Pancreas (tissue), 10 donors: ENCODE results near the gene HAUS7. TPM values are rescaled to one million over a fixed set of nuclear protein-coding genes. Genes with fewer than 3 reads are reported as not detected.

ENCODE experiments used
- ATAC-seq, 4 donors: fragments of 200-7000 bp; cut with Tn5 transposase; one replicate each; pipeline versions ENCODE4 v1.8.0 to v1.9.1; 2020; ENCODE audit warnings: mild to moderate bottlenecking in 4 of 4, moderate library complexity in 4 of 4
- DNase-seq, 6 donors: peaks; one replicate each; pipeline ENCODE4 v3.0.0-alpha.2; 2020
- FAIRE-seq: peaks from 2 replicates; lab custom pipeline; 2012; peaks lifted over from hg19 to GRCh38; lab: Jason Lieb, UNC
- H3K27ac ChIP-seq, 4 donors: fragments of 200-600 bp; sonication (generic); 1 replicate in 3 of 4; 2 replicates in 1 of 4; pipeline versions ENCODE4 v1.5.0 to v1.8.0; 2020
- H3K27me3 ChIP-seq, 4 donors: fragments of 200-600 bp; one replicate each; pipeline ENCODE4 v1.8.0; 2021
- H3K36me3 ChIP-seq, 3 donors: fragments of 200-600 bp; sonication (generic) in 1 of 3; one replicate each; pipeline versions ENCODE4 v1.5.0 to v1.8.0; 2020 to 2021
- H3K4me1 ChIP-seq, 3 donors: fragments of 200-600 bp; one replicate each; pipeline ENCODE4 v1.8.0; 2021
- H3K4me3 ChIP-seq, 4 donors: fragments of 200-600 bp; sonication (generic) in 2 of 4; one replicate each; pipeline versions ENCODE4 v1.5.0 to v1.8.0; 2020 to 2021
- H3K9me3 ChIP-seq, 4 donors: fragments of 200-600 bp; one replicate each; pipeline ENCODE4 v1.8.0; 2021
- WGBS, 2 donors: extraction: QIAGEN DNeasy Blood & Tissue Kit; methylation state at CpG; one replicate each; pipeline ENCODE4 v1.1.7; 2013; 5-methylcytosine and 5-hydroxymethylcytosine counted together
- intact Hi-C, 3 donors: fragments of 100-400 bp; cut with DNase I; formaldehyde crosslinking; loops; one replicate each; pipeline versions ENCODE4 v1.11.1 to v1.14.2; 2022
- polyA plus RNA-seq, 2 donors: library from polyadenylated mRNA; stranded (reverse); fragments of 200-250 nt; gene quantifications; one replicate each; pipeline ENCODE4 v1.2.3, GENCODE V29; 2013
- total RNA-seq, 6 donors: library from RNA; stranded (reverse); fragmentation: NEBNext Ultra II Directional in 4 of 6; extraction: Animal tissue kit (Norgen Biotek cat#: 25700) in 4 of 6; gene quantifications; one replicate each; pipeline versions ENCODE4 v1.2.1 to v1.2.4, GENCODE V29; 2021 to 2023
- TF ChIP-seq, protein P1 (sequence below), 4 donors: fragments of 200-600 bp; sonication (generic) in 3 of 4; IDR thresholded peaks; one replicate each; pipeline versions ENCODE4 v1.5.0 to v1.8.0; 2021; ENCODE audit warnings: antibody characterized with exemption in 4 of 4
- donor health status: healthy with polysubstance abuse.
- donor health status: DM: no; HTN: no; CAD: no; lungs with moderate emphysema.
- donor health status: DM: no; HTN: no; CAD: no.
- donor health status: control.
- donor health status: control.
- donor health status: Bipolar disorder and iron deficiency.
- donor health status: DM: yes; HTN: yes; CAD: no.
- donor health status: DM: no; HTN: no; CAD: no.
- donor health status: DM: no; HTN: no; CAD: no.
- donor health status: DM: yes; HTN: yes; CAD: no.

HAUS7 gene
- total and polyA plus RNA-seq, 8 donors, result 4.9 to 44.1 (median 9.5) TPM

DNA sequence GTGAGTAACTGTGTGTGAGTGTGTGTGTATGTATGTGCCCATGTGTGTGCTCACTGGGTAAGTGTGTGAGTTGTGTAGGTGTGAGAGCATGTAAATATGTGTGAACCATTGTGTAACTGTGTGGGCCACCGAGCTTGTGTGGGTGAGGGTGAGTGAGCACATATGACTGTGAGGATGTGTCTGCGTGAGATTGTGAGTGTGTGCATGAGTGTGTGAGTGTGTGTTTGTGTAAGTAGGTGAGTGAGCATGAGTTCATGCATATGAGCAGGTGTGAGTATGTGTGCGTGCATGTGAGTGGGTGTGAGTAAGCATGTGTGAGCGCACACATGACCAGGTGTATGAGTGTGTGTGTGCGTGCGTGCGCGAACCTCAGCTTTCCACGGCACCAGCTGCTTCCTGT is 45.7 kb upstream of the HAUS7 start:
- intact Hi-C loops, result no loop called here

DNA sequence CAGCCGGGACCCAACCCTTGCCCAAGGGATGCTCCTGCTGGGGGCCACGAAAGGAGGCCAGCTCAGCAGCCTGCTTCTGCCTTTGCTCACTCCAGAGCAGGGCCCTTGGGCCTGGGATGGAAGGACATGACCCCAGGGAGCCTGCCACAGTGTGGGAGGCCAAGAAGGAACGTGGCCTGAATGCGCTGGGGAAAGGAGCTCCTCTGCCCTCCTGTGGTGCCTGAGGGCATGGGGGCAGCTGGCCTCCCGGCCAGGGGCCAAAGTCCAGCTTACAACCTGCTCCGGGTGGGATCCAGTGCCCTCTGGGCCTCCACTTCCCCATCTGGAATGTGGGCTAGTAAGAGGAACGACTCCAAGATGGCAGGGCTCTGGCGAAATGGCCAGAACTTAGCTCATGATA is 45.1 kb upstream of the HAUS7 start:
- FAIRE-seq, result no peak
- intact Hi-C loops, result no loop called here
- Histone ChIP-seq H3K9me3 (no peaks in the 10 kb centered on the region), H3K27me3 (peaks cover 0 to 13% (median 3%) of the 10 kb centered on the region in 4 donors), H3K4me1 (no peaks in the 10 kb centered on the region), H3K4me3 (no peak overlapping the region), H3K36me3 (no peaks in the 10 kb centered on the region), H3K27ac (no peak overlapping the region)
- WGBS, 2 donors, result 68 to 73% methylated on average over 8 of the region's 8 CpGs
- DNase-seq, result no peak
- TF ChIP-seq, protein P1, sequence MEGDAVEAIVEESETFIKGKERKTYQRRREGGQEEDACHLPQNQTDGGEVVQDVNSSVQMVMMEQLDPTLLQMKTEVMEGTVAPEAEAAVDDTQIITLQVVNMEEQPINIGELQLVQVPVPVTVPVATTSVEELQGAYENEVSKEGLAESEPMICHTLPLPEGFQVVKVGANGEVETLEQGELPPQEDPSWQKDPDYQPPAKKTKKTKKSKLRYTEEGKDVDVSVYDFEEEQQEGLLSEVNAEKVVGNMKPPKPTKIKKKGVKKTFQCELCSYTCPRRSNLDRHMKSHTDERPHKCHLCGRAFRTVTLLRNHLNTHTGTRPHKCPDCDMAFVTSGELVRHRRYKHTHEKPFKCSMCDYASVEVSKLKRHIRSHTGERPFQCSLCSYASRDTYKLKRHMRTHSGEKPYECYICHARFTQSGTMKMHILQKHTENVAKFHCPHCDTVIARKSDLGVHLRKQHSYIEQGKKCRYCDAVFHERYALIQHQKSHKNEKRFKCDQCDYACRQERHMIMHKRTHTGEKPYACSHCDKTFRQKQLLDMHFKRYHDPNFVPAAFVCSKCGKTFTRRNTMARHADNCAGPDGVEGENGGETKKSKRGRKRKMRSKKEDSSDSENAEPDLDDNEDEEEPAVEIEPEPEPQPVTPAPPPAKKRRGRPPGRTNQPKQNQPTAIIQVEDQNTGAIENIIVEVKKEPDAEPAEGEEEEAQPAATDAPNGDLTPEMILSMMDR (IDR thresholded peaks at IDR 0.05), result no peak
- no peak for ATAC-seq

More for the DNA sequence above, 45.7 kb upstream of the HAUS7 start:
- DNase-seq, result no peak
- no peak for ATAC-seq
- Histone ChIP-seq H3K9me3 (no peaks in the 10 kb centered on the region), H3K27me3 (peaks cover 0 to 13% (median 3%) of the 10 kb centered on the region in 4 donors), H3K36me3 (no peaks in the 10 kb centered on the region), H3K4me3 (no peak overlapping the region), H3K4me1 (no peaks in the 10 kb centered on the region), H3K27ac (no peak overlapping the region)
- WGBS, 2 donors, result 84 to 88% methylated on average over 9 of the region's 9 CpGs
- no peak for FAIRE-seq
- TF ChIP-seq, protein P1 (IDR thresholded peaks at IDR 0.05), result no peak

DNA sequence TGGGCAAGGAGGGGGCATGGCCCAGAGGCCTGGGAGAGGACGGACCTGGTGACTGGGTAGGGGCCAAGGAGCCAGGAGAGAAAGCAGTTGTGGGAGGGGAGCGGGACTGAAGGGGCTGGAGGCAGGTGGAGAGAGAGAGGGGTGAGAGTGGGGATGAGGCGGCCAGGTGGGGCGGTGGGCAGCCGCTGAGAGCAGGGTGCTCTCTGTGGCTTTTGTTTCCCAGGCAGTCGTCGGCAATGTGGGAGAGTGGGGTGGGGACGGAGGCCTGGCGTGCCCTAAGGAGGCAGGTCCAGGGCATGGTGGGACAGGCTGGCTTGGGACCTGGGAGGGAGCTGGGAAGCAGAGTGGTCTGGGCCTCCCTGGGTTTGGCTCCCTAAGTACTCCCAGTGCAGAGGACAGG is 43.9 kb upstream of the HAUS7 start:
- ATAC-seq, result no peak
- Histone ChIP-seq H3K27ac (no peak overlapping the region), H3K4me1 (no peaks in the 10 kb centered on the region), H3K36me3 (no peaks in the 10 kb centered on the region), H3K4me3 (no peak overlapping the region), H3K9me3 (no peaks in the 10 kb centered on the region), H3K27me3 (peaks cover 0 to 8% (median 3%) of the 10 kb centered on the region in 4 donors)
- FAIRE-seq, result no peak
- intact Hi-C loops, result no loop called here
- DNase-seq, result no peak
- TF ChIP-seq, protein P1 (IDR thresholded peaks at IDR 0.05), result no peak
- WGBS, 2 donors, result 75 to 84% methylated on average over 9 of the region's 9 CpGs

- ATAC-seq, result no peak
- H3K27ac ChIP-seq, result no peak overlapping the region
- H3K4me1 ChIP-seq, result no peaks in the 10 kb centered on the region
- WGBS, 2 donors, result 71 to 73% methylated on average over 5 of the region's 5 CpGs
- peaks cover 0 to 5% (median under 1%) of the 10 kb centered on the region in 4 donors for H3K27me3 ChIP-seq
- no peaks in the 10 kb centered on the region for H3K9me3 ChIP-seq
- TF ChIP-seq, protein P1 (IDR thresholded peaks at IDR 0.05), result no peak
- DNase-seq, result no peak
- no peak for FAIRE-seq
- H3K4me3 ChIP-seq, result no peak overlapping the region
- H3K36me3 ChIP-seq, result no peaks in the 10 kb centered on the region
- intact Hi-C loops, result no loop called here
These were observed 42.9 kb upstream of the HAUS7 start for GRCh38 chrX:153513265-153513664.

- Histone ChIP-seq H3K4me1 (no peaks in the 10 kb centered on the region), H3K9me3 (no peaks in the 10 kb centered on the region), H3K27ac (no peak overlapping the region), H3K36me3 (no peaks in the 10 kb centered on the region), H3K4me3 (no peak overlapping the region), H3K27me3 (peaks cover 0 to 5% (median 0%) of the 10 kb centered on the region in 4 donors)
- TF ChIP-seq, protein P1 (IDR thresholded peaks at IDR 0.05), result no peak
- ATAC-seq (no peak), FAIRE-seq (no peak), DNase-seq (no peak)
- 59 to 70% methylated on average over 3 of the region's 3 CpGs for WGBS, 2 donors
- intact Hi-C loops, result no loop called here
These were observed 42.1 kb upstream of the HAUS7 start for GRCh38 chrX:153512501-153512893.
